Common myeloid progenitor, CD34-positive (primary cell): ENCODE measurements around the gene MTHFR.

ENCODE experiments used
- CTCF ChIA-PET: fragments of 350-600 bp; sonication (Branson Sonifier 250); formaldehyde crosslinking; loops from one replicate; lab custom pipeline; 2021; ENCODE audit warnings: antibody characterized with exemption; lab: Charles Lee
- POLR2A ChIA-PET: fragments of 350-600 bp; sonication (Branson Sonifier 250); formaldehyde crosslinking; loops from one replicate; lab custom pipeline; 2021; ENCODE audit warnings: antibody characterized with exemption; lab: Charles Lee
- DNase-seq, 3 donors: peaks; one replicate each; pipeline versions ENCODE4 v3.0.0 to v3.0.0-alpha.2; 2013
- H3K27ac ChIP-seq, 2 experiments: 1 replicate in 1 of 2; 2 replicates in 1 of 2; pipeline ENCODE4 v1.7.0; 2013; ENCODE audit warnings: inconsistent platforms in 2 of 2, low read length in 2 of 2, mild to moderate bottlenecking in 2 of 2, low read depth in 1 of 2, moderate library complexity in 1 of 2; ENCODE audit not compliant: severe bottlenecking in 2 of 2, insufficient read depth in 1 of 2, poor library complexity in 1 of 2
- H3K27me3 ChIP-seq, 5 experiments: replicated peaks in 2 of 5; 1 replicate in 3 of 5; 2 replicates in 2 of 5; pipeline versions ENCODE4 v1.6.1 to v1.7.0; 2013; ENCODE audit warnings: low read length in 4 of 5, mild to moderate bottlenecking in 2 of 5, moderate library complexity in 2 of 5, inconsistent platforms in 1 of 5; ENCODE audit not compliant: insufficient read depth in 5 of 5, control insufficient read depth in 4 of 5
- H3K36me3 ChIP-seq, 4 experiments: 1 replicate in 2 of 4; 2 replicates in 2 of 4; pipeline versions ENCODE4 v1.6.1 to v1.7.0; 2013; ENCODE audit warnings: low read length in 3 of 4, control low read depth in 1 of 4, mild to moderate bottlenecking in 1 of 4; ENCODE audit not compliant: control insufficient read depth in 4 of 4, insufficient read depth in 4 of 4
- H3K4me1 ChIP-seq, 4 experiments: 1 replicate in 3 of 4; 2 replicates in 1 of 4; pipeline versions ENCODE4 v1.6.1 to v1.7.1; 2013; ENCODE audit warnings: low read length in 3 of 4, mild to moderate bottlenecking in 3 of 4, control low read depth in 1 of 4, inconsistent platforms in 1 of 4, moderate library complexity in 1 of 4; ENCODE audit not compliant: control insufficient read depth in 4 of 4, insufficient read depth in 4 of 4; ENCODE audit errors: control extremely low read depth in 1 of 4
- H3K4me3 ChIP-seq, 7 experiments: 1 replicate in 4 of 7; 2 replicates in 3 of 7; pipeline versions ENCODE4 v1.5.1 to v1.7.0; 2013; ENCODE audit warnings: mild to moderate bottlenecking in 7 of 7, low read length in 6 of 7, moderate library complexity in 6 of 7, inconsistent platforms in 2 of 7, low read depth in 2 of 7, control low read depth in 1 of 7; ENCODE audit not compliant: insufficient read depth in 4 of 7, control insufficient read depth in 1 of 7; ENCODE audit errors: extremely low read depth in 1 of 7
- H3K9me3 ChIP-seq, 5 experiments: 1 replicate in 4 of 5; 2 replicates in 1 of 5; pipeline versions ENCODE4 v1.6.1 to v1.7.1; 2013; ENCODE audit warnings: low read length in 4 of 5, mild to moderate bottlenecking in 2 of 5, inconsistent platforms in 1 of 5, low read depth in 1 of 5, moderate library complexity in 1 of 5; ENCODE audit not compliant: control insufficient read depth in 4 of 5, insufficient read depth in 2 of 5; ENCODE audit errors: control extremely low read depth in 1 of 5
- WGBS: methylation state at CpG from one replicate; pipeline ENCODE4 v1.1.5; 2013; ENCODE audit not compliant: insufficient coverage; 5-methylcytosine and 5-hydroxymethylcytosine counted together

Gene MTHFR

DNA sequence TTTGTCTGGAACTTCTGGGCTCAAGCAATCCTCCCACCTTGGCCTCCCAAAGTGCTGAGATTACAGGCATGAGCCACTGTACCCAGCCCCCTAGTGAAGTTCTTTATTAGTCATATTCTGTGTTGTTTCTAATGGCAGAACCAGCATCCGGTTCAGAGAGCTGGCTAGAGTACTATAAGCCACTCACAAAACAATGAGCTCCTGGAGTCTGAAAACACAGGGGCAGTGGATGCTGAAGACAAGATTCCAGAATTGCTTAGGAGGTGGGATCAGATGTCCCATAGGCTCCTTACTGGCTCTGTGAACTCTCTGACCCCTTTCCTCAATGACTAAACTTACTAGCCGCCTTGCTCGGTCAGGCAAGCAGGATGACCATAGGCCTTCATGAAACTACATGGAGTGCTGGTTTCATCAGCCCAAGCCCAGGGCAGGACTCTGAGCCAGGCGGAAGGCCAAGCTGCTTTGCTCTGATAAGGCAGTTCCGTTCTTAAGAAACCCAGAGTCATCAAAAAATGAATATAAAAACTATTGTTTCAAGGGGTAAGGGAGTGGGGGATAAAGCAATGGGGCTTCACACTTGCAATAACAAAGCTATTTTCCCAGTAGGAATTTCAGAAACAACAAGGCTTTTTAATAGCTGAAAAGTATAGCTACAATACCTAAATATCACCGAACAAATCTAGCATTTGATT lies 8.1 kb downstream of the MTHFR start:
- ChIA-PET POLR2A (interaction anchor here (1.5 kb wide), 1 partner anchor 10 kb away, joined by 8 read pairs; no protein-coding TSS in a partner anchor), CTCF (interaction anchor here (0.8 to 4.3 kb wide), 3 partner anchors 9 to 96 kb away, joined by 3 to 24 read pairs (median 4); no protein-coding TSS in a partner anchor)
- Histone ChIP-seq H3K36me3 (peaks cover 6 to 77% (median 54%) of the 10 kb centered on the region in 4 experiments), H3K9me3 (no peaks in the 10 kb centered on the region), H3K27me3 (no peaks in the 10 kb centered on the region), H3K27ac (peak overlapping the region in 1 of 2 experiments; percentile 84), H3K4me3 (no peak overlapping the region), H3K4me1 (peaks cover 6 to 27% (median 14%) of the 10 kb centered on the region in 4 experiments)
- WGBS, result 94% methylated on average over 3 of the region's 6 CpGs
- peak; percentile 63 to 85 (median 80) for DNase-seq

GRCh38 chr1:11796036-11796828 lies 9.5 kb downstream of the MTHFR start:
- H3K36me3 ChIP-seq, result peaks cover 4 to 85% (median 66%) of the 10 kb centered on the region in 4 experiments
- ChIA-PET CTCF (interaction anchor here (1.3 to 4.3 kb wide), 2 partner anchors 10 to 12 kb away, joined by 3 to 24 read pairs; no protein-coding TSS in a partner anchor), POLR2A (no interaction called here)
- H3K4me3 ChIP-seq, result no peak overlapping the region
- no peaks in the 10 kb centered on the region for H3K9me3 ChIP-seq
- no peak for DNase-seq
- WGBS, result 98% methylated on average over 15 of the region's 15 CpGs
- H3K4me1 ChIP-seq, result peaks cover 0 to 16% (median 4%) of the 10 kb centered on the region in 4 experiments
- H3K27ac ChIP-seq, result peak overlapping the region in 1 of 2 experiments; percentile 84
- no peaks in the 10 kb centered on the region for H3K27me3 ChIP-seq

GRCh38 chr1:11795238-11795890 lies 10.4 kb downstream of the MTHFR start:
- H3K27me3 ChIP-seq, result no peaks in the 10 kb centered on the region
- ChIA-PET CTCF (interaction anchor here (0.6 to 4.3 kb wide), 3 partner anchors 9 to 15 kb away, joined by 3 to 24 read pairs (median 3); no protein-coding TSS in a partner anchor), POLR2A (interaction anchor here (0.6 kb wide), 1 partner anchor 18 kb away, joined by 3 read pairs; no protein-coding TSS in a partner anchor)
- WGBS, result 95% methylated on average over 11 of the region's 14 CpGs
- H3K4me1 ChIP-seq, result peaks cover 0 to 16% (median 4%) of the 10 kb centered on the region in 4 experiments
- DNase-seq, result no peak
- H3K27ac ChIP-seq, result peak overlapping the region in 1 of 2 experiments; percentile 41
- no peaks in the 10 kb centered on the region for H3K9me3 ChIP-seq
- peaks cover 5 to 84% (median 65%) of the 10 kb centered on the region in 4 experiments for H3K36me3 ChIP-seq
- no peak overlapping the region for H3K4me3 ChIP-seq

- peaks cover 4 to 82% (median 64%) of the 10 kb centered on the region in 4 experiments for H3K36me3 ChIP-seq
- H3K27me3 ChIP-seq, result no peaks in the 10 kb centered on the region
- POLR2A ChIA-PET, result interaction anchor here (0.6 kb wide), 1 partner anchor 19 kb away, joined by 3 read pairs; no protein-coding TSS in a partner anchor
- CTCF ChIA-PET, result interaction anchor here (0.6 to 4.3 kb wide), 2 partner anchors 9 to 14 kb away, joined by 3 to 24 read pairs; no protein-coding TSS in a partner anchor
- DNase-seq, result no peak
- 95% methylated on average over 19 of the region's 19 CpGs for WGBS
- no peak overlapping the region for H3K4me3 ChIP-seq
- no peaks in the 10 kb centered on the region for H3K9me3 ChIP-seq
- no peak overlapping the region for H3K27ac ChIP-seq
- peaks cover 0 to 16% (median 4%) of the 10 kb centered on the region in 4 experiments for H3K4me1 ChIP-seq
Measured at GRCh38 chr1:11794446-11795237, 11.1 kb downstream of the MTHFR start.

GRCh38 chr1:11793819-11794218 lies 11.9 kb downstream of the MTHFR start:
- no peaks in the 10 kb centered on the region for H3K27me3 ChIP-seq
- no peak overlapping the region for H3K27ac ChIP-seq
- H3K36me3 ChIP-seq, result peaks cover 4 to 80% (median 61%) of the 10 kb centered on the region in 4 experiments
- peaks cover 0 to 16% (median 4%) of the 10 kb centered on the region in 4 experiments for H3K4me1 ChIP-seq
- no peak overlapping the region for H3K4me3 ChIP-seq
- H3K9me3 ChIP-seq, result no peaks in the 10 kb centered on the region
- ChIA-PET CTCF (interaction anchor here (0.8 kb wide), 1 partner anchor 9 kb away, joined by 5 read pairs; no protein-coding TSS in a partner anchor), POLR2A (interaction anchor here (1.4 kb wide), 1 partner anchor 10 kb away, joined by 3 read pairs; no protein-coding TSS in a partner anchor)
- DNase-seq, result no peak
- WGBS, result 96% methylated on average over 12 of the region's 15 CpGs

DNA sequence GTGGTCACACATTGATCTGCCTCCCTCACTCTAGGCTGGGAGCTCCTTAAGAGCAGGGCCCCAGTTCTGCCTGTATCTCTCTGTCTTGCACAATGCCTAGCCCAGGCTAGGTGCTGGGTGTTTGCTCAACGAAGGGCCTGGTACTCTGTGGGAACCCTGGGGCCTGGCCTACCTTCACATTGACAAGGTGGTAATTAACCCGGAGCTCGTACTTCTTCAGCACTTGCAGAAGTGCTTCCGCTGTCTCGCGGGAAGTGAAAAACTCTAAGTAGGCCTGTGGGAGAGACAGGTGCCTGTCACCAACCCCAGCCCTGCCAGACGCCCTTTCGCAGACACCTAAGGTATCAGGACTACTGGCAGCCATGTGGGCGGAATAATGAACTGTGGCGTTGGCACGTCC lies 13.7 kb downstream of the MTHFR start:
- Histone ChIP-seq H3K9me3 (no peaks in the 10 kb centered on the region), H3K4me3 (no peak overlapping the region), H3K27me3 (no peaks in the 10 kb centered on the region), H3K36me3 (peaks cover 4 to 74% (median 60%) of the 10 kb centered on the region in 4 experiments), H3K27ac (peak overlapping the region in 1 of 2 experiments; percentile 45), H3K4me1 (peaks cover 0 to 2% (median 0%) of the 10 kb centered on the region in 4 experiments)
- WGBS, result over 99% methylated on average over 11 of the region's 11 CpGs
- POLR2A ChIA-PET, result interaction anchor here (1.4 kb wide), 1 partner anchor 12 kb away, joined by 3 read pairs; no protein-coding TSS in a partner anchor
- CTCF ChIA-PET, result interaction anchor here (0.9 to 1.3 kb wide), 2 partner anchors 12 to 100 kb away, joined by 3 read pairs; no protein-coding TSS in a partner anchor
- no peak for DNase-seq
